Measurements from ENCODE around the gene GPANK1.

Gene GPANK1

GRCh38 chr6:31676322-31676903, 11.6 kb upstream of the GPANK1 start:
- no peak for DNase-seq (ENCODE audit: low spot score)
- TF ChIP-seq, protein P1, sequence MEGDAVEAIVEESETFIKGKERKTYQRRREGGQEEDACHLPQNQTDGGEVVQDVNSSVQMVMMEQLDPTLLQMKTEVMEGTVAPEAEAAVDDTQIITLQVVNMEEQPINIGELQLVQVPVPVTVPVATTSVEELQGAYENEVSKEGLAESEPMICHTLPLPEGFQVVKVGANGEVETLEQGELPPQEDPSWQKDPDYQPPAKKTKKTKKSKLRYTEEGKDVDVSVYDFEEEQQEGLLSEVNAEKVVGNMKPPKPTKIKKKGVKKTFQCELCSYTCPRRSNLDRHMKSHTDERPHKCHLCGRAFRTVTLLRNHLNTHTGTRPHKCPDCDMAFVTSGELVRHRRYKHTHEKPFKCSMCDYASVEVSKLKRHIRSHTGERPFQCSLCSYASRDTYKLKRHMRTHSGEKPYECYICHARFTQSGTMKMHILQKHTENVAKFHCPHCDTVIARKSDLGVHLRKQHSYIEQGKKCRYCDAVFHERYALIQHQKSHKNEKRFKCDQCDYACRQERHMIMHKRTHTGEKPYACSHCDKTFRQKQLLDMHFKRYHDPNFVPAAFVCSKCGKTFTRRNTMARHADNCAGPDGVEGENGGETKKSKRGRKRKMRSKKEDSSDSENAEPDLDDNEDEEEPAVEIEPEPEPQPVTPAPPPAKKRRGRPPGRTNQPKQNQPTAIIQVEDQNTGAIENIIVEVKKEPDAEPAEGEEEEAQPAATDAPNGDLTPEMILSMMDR (IDR thresholded peaks at IDR 0.05) = no peak
- H3K27ac ChIP-seq = no peak overlapping the region
- no peak overlapping the region for H3K4me3 ChIP-seq

GRCh38 chr6:31669676-31670075, 4.9 kb upstream of the GPANK1 start, which contains the start of gene LY6G5B:
Gene LY6G5B (plus strand): TSS chr6:31669976. CDS start chr6:31670951, 975 bp downstream.
- TF ChIP-seq, protein P1 (IDR thresholded peaks at IDR 0.05) = no peak
- H3K4me3 ChIP-seq = no peak within 1 kb of the TSS
- H3K27ac ChIP-seq = no peak within 1 kb of the TSS

GRCh38 chr6:31666337-31666965, 1.7 kb upstream of the GPANK1 start:
- no peak for DNase-seq (ENCODE audit: low spot score)

More at GRCh38 chr6:31669676-31670075, 4.9 kb upstream of the GPANK1 start, which contains the start of gene LY6G5B:
- no peak for DNase-seq (ENCODE audit: low spot score)

GRCh38 chr6:31665501-31666336, 922 bp upstream of the GPANK1 start, which contains the start of gene CSNK2B:
Gene CSNK2B (plus strand): TSS chr6:31666080. CDS start chr6:31666832, 752 bp downstream.
- Histone ChIP-seq H3K4me3 (peak within 1 kb of the TSS; percentile 82), H3K27ac (peak within 1 kb of the TSS; percentile 88 to 96)
- TF ChIP-seq, protein P1 (IDR thresholded peaks at IDR 0.05) = no peak
- peak; percentile 100 for DNase-seq (ENCODE audit: low spot score)

More at GRCh38 chr6:31666337-31666965, 1.7 kb upstream of the GPANK1 start:
- TF ChIP-seq, protein P1 (IDR thresholded peaks at IDR 0.05) = no peak
- H3K4me3 ChIP-seq = peak overlapping the region; percentile 82
- peak overlapping the region; percentile 88 to 96 for H3K27ac ChIP-seq

DNA sequence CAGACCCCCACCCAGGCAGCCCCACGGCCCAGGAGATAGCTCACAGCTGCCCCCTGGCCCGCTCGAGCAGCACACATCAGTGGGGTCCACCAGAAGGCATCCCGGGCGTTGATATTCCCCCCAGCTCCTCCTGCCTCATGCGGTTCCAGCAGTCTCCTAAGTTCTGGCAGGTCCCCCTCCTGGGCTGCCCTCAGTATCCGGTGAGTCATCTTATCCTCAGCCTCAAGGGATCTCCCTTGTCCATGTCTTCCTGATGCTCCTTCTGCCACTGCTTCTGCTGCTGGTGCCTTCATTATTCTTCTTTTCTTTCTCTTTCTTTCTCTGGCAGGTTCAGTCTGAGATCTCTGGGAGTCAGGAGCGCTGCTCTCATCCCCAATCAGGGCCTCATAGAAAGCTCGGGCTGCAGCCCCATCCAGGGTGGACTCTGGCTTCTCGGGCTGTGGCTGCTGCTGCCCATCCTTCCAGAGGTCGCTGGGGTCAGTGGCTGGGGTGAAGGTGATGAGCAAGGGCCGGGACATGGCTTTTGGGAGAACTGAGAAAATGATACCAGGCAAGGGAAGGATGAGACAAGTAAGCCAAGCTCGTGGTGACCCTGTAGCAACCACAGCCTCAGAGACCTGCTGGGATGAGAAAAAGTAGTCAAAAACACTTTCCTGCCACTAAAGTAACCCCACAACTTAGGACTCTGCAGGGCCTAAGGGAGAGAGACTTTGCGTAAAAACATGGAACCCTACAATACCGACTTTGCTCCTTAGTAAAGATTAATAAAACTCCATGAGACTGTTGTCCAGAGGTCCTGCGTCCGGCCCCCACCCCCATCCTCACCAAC, 622 bp downstream of the GPANK1 start:
- TF ChIP-seq, protein P1 (IDR thresholded peaks at IDR 0.05) = no peak
- DNase-seq (ENCODE audit: low spot score) = no peak
- Histone ChIP-seq H3K4me3 (peak overlapping the region; percentile 82), H3K27ac (peak overlapping the region; percentile 88 to 96)
